AG10803 (cell line): ENCODE measurements around the gene SLCO2A1.
A peak's percentile ranks its signal among the peaks of the same experiment; 100 is the strongest.

Experiments used
- DNase-seq: peaks from one replicate; pipeline ENCODE4 v3.0.0; 2010; ENCODE audit warnings: low read depth
- H3K4me3 ChIP-seq: 2 replicates; pipeline ENCODE4 v1.5.1; 2011; ENCODE audit warnings: mild to moderate bottlenecking, low read length, control low read depth
- TF ChIP-seq, protein P1 (sequence below): conservative IDR thresholded peaks from 2 replicates; pipeline ENCODE4 v1.5.1; 2011; ENCODE audit warnings: mild to moderate bottlenecking, low read length, control low read depth, inconsistent platforms

SLCO2A1 gene

GRCh38 chr3:133910422-133910821 is 119.3 kb downstream of the SLCO2A1 start:
- H3K4me3 ChIP-seq = no peak overlapping the region
- TF ChIP-seq, protein P1, sequence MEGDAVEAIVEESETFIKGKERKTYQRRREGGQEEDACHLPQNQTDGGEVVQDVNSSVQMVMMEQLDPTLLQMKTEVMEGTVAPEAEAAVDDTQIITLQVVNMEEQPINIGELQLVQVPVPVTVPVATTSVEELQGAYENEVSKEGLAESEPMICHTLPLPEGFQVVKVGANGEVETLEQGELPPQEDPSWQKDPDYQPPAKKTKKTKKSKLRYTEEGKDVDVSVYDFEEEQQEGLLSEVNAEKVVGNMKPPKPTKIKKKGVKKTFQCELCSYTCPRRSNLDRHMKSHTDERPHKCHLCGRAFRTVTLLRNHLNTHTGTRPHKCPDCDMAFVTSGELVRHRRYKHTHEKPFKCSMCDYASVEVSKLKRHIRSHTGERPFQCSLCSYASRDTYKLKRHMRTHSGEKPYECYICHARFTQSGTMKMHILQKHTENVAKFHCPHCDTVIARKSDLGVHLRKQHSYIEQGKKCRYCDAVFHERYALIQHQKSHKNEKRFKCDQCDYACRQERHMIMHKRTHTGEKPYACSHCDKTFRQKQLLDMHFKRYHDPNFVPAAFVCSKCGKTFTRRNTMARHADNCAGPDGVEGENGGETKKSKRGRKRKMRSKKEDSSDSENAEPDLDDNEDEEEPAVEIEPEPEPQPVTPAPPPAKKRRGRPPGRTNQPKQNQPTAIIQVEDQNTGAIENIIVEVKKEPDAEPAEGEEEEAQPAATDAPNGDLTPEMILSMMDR = peak; percentile 25
- DNase-seq = no peak

DNA sequence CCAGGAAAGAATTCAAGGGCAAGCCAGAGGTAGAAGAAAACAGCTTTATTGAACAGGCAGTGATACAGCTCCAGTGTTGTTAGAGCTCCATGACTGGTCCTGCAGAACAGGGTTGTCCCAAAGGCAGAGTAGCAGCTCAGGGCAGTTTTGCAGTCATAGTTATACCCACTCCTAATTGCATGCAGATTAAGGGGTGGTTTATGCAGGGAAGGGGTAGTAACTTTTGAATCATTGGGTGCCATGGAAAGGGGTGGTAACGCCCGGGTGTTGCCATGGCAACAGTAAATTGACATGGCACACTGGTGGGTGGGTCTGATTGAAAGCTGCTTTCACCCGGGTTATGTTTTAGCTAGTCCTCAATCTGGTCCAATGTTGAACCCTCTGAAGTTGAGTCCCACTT is 124.3 kb downstream of the SLCO2A1 start:
- TF ChIP-seq, protein P1 = no peak
- DNase-seq = no peak

GRCh38 chr3:133901847-133902246 is 127.9 kb downstream of the SLCO2A1 start:
- H3K4me3 ChIP-seq = no peak overlapping the region
- TF ChIP-seq, protein P1 = no peak
- no peak for DNase-seq

More for the DNA sequence above, 124.3 kb downstream of the SLCO2A1 start:
- H3K4me3 ChIP-seq = no peak overlapping the region

GRCh38 chr3:133901083-133901482 is 128.6 kb downstream of the SLCO2A1 start:
- H3K4me3 ChIP-seq = no peak overlapping the region
- no peak for DNase-seq
- TF ChIP-seq, protein P1 = no peak

DNA sequence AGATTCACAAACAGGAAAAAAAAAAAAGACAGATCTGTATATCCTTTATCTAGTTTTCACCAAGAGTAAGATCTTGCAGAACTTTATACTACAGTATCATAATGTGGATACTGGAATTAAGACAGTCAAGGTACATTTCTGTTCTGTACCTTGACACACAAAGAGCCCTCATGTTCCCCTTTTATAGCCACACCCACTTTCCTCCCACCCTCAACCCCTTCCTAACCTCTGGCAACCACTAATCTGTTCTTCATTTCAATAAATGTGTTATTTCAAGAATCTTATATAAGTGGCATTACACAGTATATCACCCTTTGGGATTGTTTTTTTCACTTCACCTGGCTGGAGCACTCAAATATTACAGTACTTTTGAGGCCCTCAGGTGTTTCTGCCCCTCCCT is 130.4 kb downstream of the SLCO2A1 start:
- TF ChIP-seq, protein P1 = no peak
- DNase-seq = no peak
- H3K4me3 ChIP-seq = no peak overlapping the region

DNA sequence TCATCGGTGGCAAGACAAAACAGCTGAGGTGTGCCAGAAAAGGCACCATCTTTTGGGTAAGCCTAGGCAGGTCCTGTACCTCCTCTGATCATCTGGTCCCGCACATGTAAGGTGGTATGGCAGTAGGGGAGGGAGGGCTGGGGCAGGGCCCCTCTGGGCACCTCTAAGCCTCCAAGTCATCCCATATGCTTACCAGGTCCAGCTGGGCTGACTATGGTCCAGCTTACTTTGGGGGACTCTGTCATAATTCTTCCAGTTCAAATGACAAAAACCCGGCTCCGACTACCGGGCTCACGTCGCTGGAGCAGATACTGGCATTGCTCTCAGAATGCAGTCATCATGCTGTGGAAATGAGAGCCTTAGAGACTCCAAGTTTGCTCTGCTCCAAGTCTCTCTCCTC is 132.2 kb downstream of the SLCO2A1 start:
- no peak for DNase-seq
- H3K4me3 ChIP-seq = no peak overlapping the region
- TF ChIP-seq, protein P1 = no peak

DNA sequence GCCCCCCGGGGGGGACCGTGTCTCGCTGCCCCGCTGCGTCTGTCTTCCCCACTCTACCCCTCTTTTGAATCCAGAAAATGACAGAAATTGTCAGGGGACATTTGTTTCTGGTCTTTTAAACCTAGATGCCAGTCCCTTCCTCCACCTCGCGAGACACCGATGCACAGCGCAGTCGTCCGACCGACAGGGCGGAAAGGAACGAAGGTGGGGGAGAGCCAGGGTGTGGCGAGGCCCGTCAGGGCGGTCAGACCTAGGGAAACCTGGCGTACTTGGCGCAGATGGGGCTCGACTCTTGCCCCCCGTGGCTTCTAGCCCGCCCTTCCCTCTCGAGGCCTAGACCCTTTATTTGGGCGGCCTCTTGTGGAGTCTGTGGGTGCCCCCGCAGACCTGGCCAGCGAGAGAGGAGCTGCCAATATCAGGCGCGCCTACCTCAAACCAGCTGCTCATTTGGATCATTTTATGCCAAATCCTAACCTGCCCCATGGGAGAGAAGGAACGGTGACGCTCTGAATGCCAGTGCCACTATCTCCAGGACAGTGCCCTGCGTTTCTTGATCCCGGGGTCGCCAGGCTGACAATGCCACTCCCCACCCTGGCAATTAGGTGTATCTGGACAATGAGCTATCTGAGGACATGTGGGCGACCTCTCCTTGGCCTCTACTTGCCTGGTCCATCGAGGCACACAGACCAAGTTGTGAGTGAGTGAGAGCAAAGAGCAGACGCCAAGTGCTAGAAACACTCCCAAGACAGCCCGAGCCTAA is 133.5 kb downstream of the SLCO2A1 start:
- H3K4me3 ChIP-seq = peak overlapping the region; percentile 59
- DNase-seq = no peak
- TF ChIP-seq, protein P1 = no peak
